ENCODE measurements around the gene TNS1. TPM values are rescaled to one million over a fixed set of nuclear protein-coding genes. Genes with fewer than 3 reads are reported as not detected.

TNS1 gene
- total RNA-seq, 4 donors from 2014 or later = 23.1 to 156 (median 81.1) TPM

GRCh38 chr2:217919781-217920351 lies 82.9 kb downstream of the TNS1 start:
- TF ChIP-seq CTCF (IDR thresholded peaks at IDR 0.05) = no peak
- TF ChIP-seq POLR2A (IDR thresholded peaks at IDR 0.05) = no peak
- no peaks in the 10 kb centered on the region for H3K9me3 ChIP-seq
- no peak overlapping the region for H3K4me3 ChIP-seq
- H3K36me3 ChIP-seq = no peaks in the 10 kb centered on the region
- peaks cover 0 to 47% (median 0%) of the 10 kb centered on the region in 4 donors for H3K4me1 ChIP-seq
- DNase-seq = no peak
- H3K27ac ChIP-seq = peak overlapping the region; percentile 30 to 92 (median 58)
- H3K27me3 ChIP-seq = no peaks in the 10 kb centered on the region

GRCh38 chr2:217919204-217919603 lies 83.6 kb downstream of the TNS1 start:
- peaks cover 0 to 53% (median 0%) of the 10 kb centered on the region in 4 donors for H3K4me1 ChIP-seq
- no peak for TF ChIP-seq POLR2A (IDR thresholded peaks at IDR 0.05)
- no peak for TF ChIP-seq CTCF (IDR thresholded peaks at IDR 0.05)

GRCh38 chr2:217918308-217919024 lies 84.3 kb downstream of the TNS1 start:
- H3K9me3 ChIP-seq = no peaks in the 10 kb centered on the region
- no peak for TF ChIP-seq POLR2A (IDR thresholded peaks at IDR 0.05)
- TF ChIP-seq CTCF (IDR thresholded peaks at IDR 0.05) = no peak
- peak overlapping the region in 2 of 4 donors; percentile 71 to 92 for H3K27ac ChIP-seq
- peaks cover 0 to 61% (median 0%) of the 10 kb centered on the region in 4 donors for H3K4me1 ChIP-seq
- no peak for DNase-seq
- no peaks in the 10 kb centered on the region for H3K36me3 ChIP-seq
- H3K4me3 ChIP-seq = no peak overlapping the region
- no peaks in the 10 kb centered on the region for H3K27me3 ChIP-seq

More at GRCh38 chr2:217919204-217919603, 83.6 kb downstream of the TNS1 start:
- H3K27ac ChIP-seq = peak overlapping the region in 3 of 4 donors; percentile 46 to 92 (median 71)
- H3K9me3 ChIP-seq = no peaks in the 10 kb centered on the region
- no peaks in the 10 kb centered on the region for H3K36me3 ChIP-seq
- H3K27me3 ChIP-seq = no peaks in the 10 kb centered on the region
- DNase-seq = no peak
- H3K4me3 ChIP-seq = no peak overlapping the region

GRCh38 chr2:217916504-217917254 lies 86.1 kb downstream of the TNS1 start:
- peak overlapping the region in 3 of 4 donors; percentile 9 to 92 (median 57) for H3K27ac ChIP-seq
- DNase-seq = no peak
- H3K9me3 ChIP-seq = no peaks in the 10 kb centered on the region
- no peak for TF ChIP-seq CTCF (IDR thresholded peaks at IDR 0.05)
- H3K36me3 ChIP-seq = no peaks in the 10 kb centered on the region
- peaks cover 0 to 63% (median 0%) of the 10 kb centered on the region in 4 donors for H3K4me1 ChIP-seq
- H3K4me3 ChIP-seq = no peak overlapping the region
- H3K27me3 ChIP-seq = no peaks in the 10 kb centered on the region

- no peaks in the 10 kb centered on the region for H3K27me3 ChIP-seq
- peak overlapping the region in 3 of 4 donors; percentile 12 to 92 (median 57) for H3K27ac ChIP-seq
- H3K4me1 ChIP-seq = peaks cover 0 to 73% (median 0%) of the 10 kb centered on the region in 4 donors
- no peak overlapping the region for H3K4me3 ChIP-seq
- no peaks in the 10 kb centered on the region for H3K36me3 ChIP-seq
- no peaks in the 10 kb centered on the region for H3K9me3 ChIP-seq
- no peak for DNase-seq
- TF ChIP-seq POLR2A (IDR thresholded peaks at IDR 0.05) = no peak
- no peak for TF ChIP-seq CTCF (IDR thresholded peaks at IDR 0.05)
Observed at GRCh38 chr2:217915706-217916105, 87.1 kb downstream of the TNS1 start.

Measured in Peyer's patch (tissue), 4 donors.